Endothelial cell of umbilical vein (primary cell): ENCODE results near the gene EIF3K.

Experiments used
- EZH2 ChIP-seq: IDR thresholded peaks from 2 replicates; pipeline ENCODE4 v1.6.1; 2012; ENCODE audit warnings: borderline replicate concordance, low read depth, mild to moderate bottlenecking, moderate library complexity, low read length, inconsistent platforms; ENCODE audit not compliant: severe bottlenecking
- JUN ChIP-seq: IDR thresholded peaks from 2 replicates; pipeline ENCODE4 v1.6.1; 2011; ENCODE audit warnings: borderline replicate concordance, low read depth; ENCODE audit not compliant: insufficient read length, insufficient read depth
- TF ChIP-seq, protein P1 (sequence below), 2 donors: IDR thresholded peaks; 1 replicate in 1 of 2; 2 replicates in 1 of 2; pipeline ENCODE4 v1.5.1; 2011; ENCODE audit warnings: low read length in 2 of 2, mild to moderate bottlenecking in 2 of 2, moderate library complexity in 2 of 2, control low read depth in 1 of 2, inconsistent platforms in 1 of 2, low read depth in 1 of 2; ENCODE audit not compliant: insufficient read depth in 1 of 2; ENCODE audit errors: extremely low read depth in 1 of 2

GRCh38 chr19:38663156-38663651 lies 44.2 kb downstream of the EIF3K start:
- TF ChIP-seq JUN (no peak), EZH2 (no peak)
- TF ChIP-seq, protein P1, sequence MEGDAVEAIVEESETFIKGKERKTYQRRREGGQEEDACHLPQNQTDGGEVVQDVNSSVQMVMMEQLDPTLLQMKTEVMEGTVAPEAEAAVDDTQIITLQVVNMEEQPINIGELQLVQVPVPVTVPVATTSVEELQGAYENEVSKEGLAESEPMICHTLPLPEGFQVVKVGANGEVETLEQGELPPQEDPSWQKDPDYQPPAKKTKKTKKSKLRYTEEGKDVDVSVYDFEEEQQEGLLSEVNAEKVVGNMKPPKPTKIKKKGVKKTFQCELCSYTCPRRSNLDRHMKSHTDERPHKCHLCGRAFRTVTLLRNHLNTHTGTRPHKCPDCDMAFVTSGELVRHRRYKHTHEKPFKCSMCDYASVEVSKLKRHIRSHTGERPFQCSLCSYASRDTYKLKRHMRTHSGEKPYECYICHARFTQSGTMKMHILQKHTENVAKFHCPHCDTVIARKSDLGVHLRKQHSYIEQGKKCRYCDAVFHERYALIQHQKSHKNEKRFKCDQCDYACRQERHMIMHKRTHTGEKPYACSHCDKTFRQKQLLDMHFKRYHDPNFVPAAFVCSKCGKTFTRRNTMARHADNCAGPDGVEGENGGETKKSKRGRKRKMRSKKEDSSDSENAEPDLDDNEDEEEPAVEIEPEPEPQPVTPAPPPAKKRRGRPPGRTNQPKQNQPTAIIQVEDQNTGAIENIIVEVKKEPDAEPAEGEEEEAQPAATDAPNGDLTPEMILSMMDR (IDR thresholded peaks at IDR 0.05; ENCODE audit: extremely low read depth in 1 of 2, insufficient read depth in 1 of 2, low read depth in 1 of 2, low read length in 2 of 2) = no peak
